ENCODE results near the gene CMTM1.
"Not testable (repeated sequence)": the region's sequence is repeated elsewhere in the genome, so short reads cannot be mapped to it uniquely, and the experiment has no call there.

Gene CMTM1

GRCh38 chr16:66553223-66553622, 13.0 kb upstream of the CMTM1 start:
- no peak overlapping the region for H3K4me3 ChIP-seq (ENCODE audit: low read length)
- H3K36me3 ChIP-seq (ENCODE audit: control insufficient read depth, insufficient read depth, low read length) = no peaks in the 10 kb centered on the region
- H3K4me1 ChIP-seq (ENCODE audit: control insufficient read depth, insufficient read depth, low read length) = peaks cover 25% of the 10 kb centered on the region
- H3K9ac ChIP-seq (ENCODE audit: low read length) = peak overlapping the region; percentile 78
- H3K9me3 ChIP-seq (ENCODE audit: control insufficient read depth, low read length) = no peaks in the 10 kb centered on the region
- no peaks in the 10 kb centered on the region for H3K27me3 ChIP-seq (ENCODE audit: control insufficient read depth, insufficient read depth, low read length)

- H3K4me1 ChIP-seq (ENCODE audit: control insufficient read depth, insufficient read depth, low read length) = peaks cover 24% of the 10 kb centered on the region
- H3K9ac ChIP-seq (ENCODE audit: low read length) = no peak overlapping the region
- H3K27me3 ChIP-seq (ENCODE audit: control insufficient read depth, insufficient read depth, low read length) = no peaks in the 10 kb centered on the region
- no peak overlapping the region for H3K4me3 ChIP-seq (ENCODE audit: low read length)
- no peaks in the 10 kb centered on the region for H3K36me3 ChIP-seq (ENCODE audit: control insufficient read depth, insufficient read depth, low read length)
- H3K9me3 ChIP-seq (ENCODE audit: control insufficient read depth, low read length) = no peaks in the 10 kb centered on the region
These were observed 12.2 kb upstream of the CMTM1 start for GRCh38 chr16:66554021-66554420.

- no peaks in the 10 kb centered on the region for H3K9me3 ChIP-seq (ENCODE audit: control insufficient read depth, low read length)
- H3K4me3 ChIP-seq (ENCODE audit: low read length) = no peak overlapping the region
- H3K9ac ChIP-seq (ENCODE audit: low read length) = no peak overlapping the region
- H3K27me3 ChIP-seq (ENCODE audit: control insufficient read depth, insufficient read depth, low read length) = no peaks in the 10 kb centered on the region
- H3K4me1 ChIP-seq (ENCODE audit: control insufficient read depth, insufficient read depth, low read length) = peaks cover 19% of the 10 kb centered on the region
- H3K36me3 ChIP-seq (ENCODE audit: control insufficient read depth, insufficient read depth, low read length) = no peaks in the 10 kb centered on the region
These were observed 11.7 kb upstream of the CMTM1 start for GRCh38 chr16:66554495-66554894.

GRCh38 chr16:66560107-66560506, 6.1 kb upstream of the CMTM1 start:
- no peaks in the 10 kb centered on the region for H3K9me3 ChIP-seq (ENCODE audit: control insufficient read depth, low read length)

GRCh38 chr16:66561381-66562080, 4.7 kb upstream of the CMTM1 start:
- H3K4me1 ChIP-seq (ENCODE audit: control insufficient read depth, insufficient read depth, low read length) = no peaks in the 10 kb centered on the region
- no peaks in the 10 kb centered on the region for H3K36me3 ChIP-seq (ENCODE audit: control insufficient read depth, insufficient read depth, low read length)
- no peaks in the 10 kb centered on the region for H3K27me3 ChIP-seq (ENCODE audit: control insufficient read depth, insufficient read depth, low read length)
- H3K4me3 ChIP-seq (ENCODE audit: low read length) = no peak overlapping the region
- no peaks in the 10 kb centered on the region for H3K9me3 ChIP-seq (ENCODE audit: control insufficient read depth, low read length)
- no peak overlapping the region for H3K9ac ChIP-seq (ENCODE audit: low read length)

More at GRCh38 chr16:66560107-66560506, 6.1 kb upstream of the CMTM1 start:
- Histone ChIP-seq H3K36me3 (ENCODE audit: control insufficient read depth, insufficient read depth, low read length) (no peaks in the 10 kb centered on the region), H3K4me1 (ENCODE audit: control insufficient read depth, insufficient read depth, low read length) (no peaks in the 10 kb centered on the region), H3K9ac (ENCODE audit: low read length) (no peak overlapping the region), H3K27me3 (ENCODE audit: control insufficient read depth, insufficient read depth, low read length) (no peaks in the 10 kb centered on the region), H3K4me3 (ENCODE audit: low read length) (no peak overlapping the region)

GRCh38 chr16:66562409-66562808, 3.8 kb upstream of the CMTM1 start:
- no peaks in the 10 kb centered on the region for H3K27me3 ChIP-seq (ENCODE audit: control insufficient read depth, insufficient read depth, low read length)
- no peaks in the 10 kb centered on the region for H3K4me1 ChIP-seq (ENCODE audit: control insufficient read depth, insufficient read depth, low read length)
- no peak overlapping the region for H3K4me3 ChIP-seq (ENCODE audit: low read length)
- H3K9ac ChIP-seq (ENCODE audit: low read length) = no peak overlapping the region
- H3K9me3 ChIP-seq (ENCODE audit: control insufficient read depth, low read length) = no peaks in the 10 kb centered on the region
- H3K36me3 ChIP-seq (ENCODE audit: control insufficient read depth, insufficient read depth, low read length) = no peaks in the 10 kb centered on the region

- Histone ChIP-seq H3K4me3 (ENCODE audit: low read length) (no peak overlapping the region), H3K9ac (ENCODE audit: low read length) (no peak overlapping the region), H3K27me3 (ENCODE audit: control insufficient read depth, insufficient read depth, low read length) (no peaks in the 10 kb centered on the region), H3K4me1 (ENCODE audit: control insufficient read depth, insufficient read depth, low read length) (no peaks in the 10 kb centered on the region), H3K36me3 (ENCODE audit: control insufficient read depth, insufficient read depth, low read length) (no peaks in the 10 kb centered on the region), H3K9me3 (ENCODE audit: control insufficient read depth, low read length) (no peaks in the 10 kb centered on the region)
These were observed 3.3 kb upstream of the CMTM1 start for GRCh38 chr16:66562986-66563385.

- no peaks in the 10 kb centered on the region for H3K36me3 ChIP-seq (ENCODE audit: control insufficient read depth, insufficient read depth, low read length)
- H3K9ac ChIP-seq (ENCODE audit: low read length) = no peak overlapping the region
- no peaks in the 10 kb centered on the region for H3K4me1 ChIP-seq (ENCODE audit: control insufficient read depth, insufficient read depth, low read length)
- no peak overlapping the region for H3K4me3 ChIP-seq (ENCODE audit: low read length)
- H3K27me3 ChIP-seq (ENCODE audit: control insufficient read depth, insufficient read depth, low read length) = no peaks in the 10 kb centered on the region
- H3K9me3 ChIP-seq (ENCODE audit: control insufficient read depth, low read length) = no peaks in the 10 kb centered on the region
These were observed 2.5 kb upstream of the CMTM1 start for GRCh38 chr16:66563574-66564334.

GRCh38 chr16:66567270-66567669, 1.0 kb downstream of the CMTM1 start:
- not testable (repeated sequence) for H3K9ac ChIP-seq (ENCODE audit: low read length); H3K9me3 ChIP-seq (ENCODE audit: control insufficient read depth, low read length); H3K4me3 ChIP-seq (ENCODE audit: low read length); H3K36me3 ChIP-seq (ENCODE audit: control insufficient read depth, insufficient read depth, low read length); H3K27me3 ChIP-seq (ENCODE audit: control insufficient read depth, insufficient read depth, low read length); H3K4me1 ChIP-seq (ENCODE audit: control insufficient read depth, insufficient read depth, low read length)

GRCh38 chr16:66568355-66568754, 2.1 kb downstream of the CMTM1 start:
- H3K36me3 ChIP-seq (ENCODE audit: control insufficient read depth, insufficient read depth, low read length) = no peaks in the 10 kb centered on the region

GRCh38 chr16:66569131-66569530, 2.9 kb downstream of the CMTM1 start:
- Histone ChIP-seq H3K4me3 (ENCODE audit: low read length) (no peak overlapping the region), H3K36me3 (ENCODE audit: control insufficient read depth, insufficient read depth, low read length) (no peaks in the 10 kb centered on the region), H3K27me3 (ENCODE audit: control insufficient read depth, insufficient read depth, low read length) (no peaks in the 10 kb centered on the region), H3K4me1 (ENCODE audit: control insufficient read depth, insufficient read depth, low read length) (no peaks in the 10 kb centered on the region), H3K9ac (ENCODE audit: low read length) (no peak overlapping the region), H3K9me3 (ENCODE audit: control insufficient read depth, low read length) (no peaks in the 10 kb centered on the region)

More at GRCh38 chr16:66568355-66568754, 2.1 kb downstream of the CMTM1 start:
- Histone ChIP-seq H3K4me3 (ENCODE audit: low read length) (no peak overlapping the region), H3K9me3 (ENCODE audit: control insufficient read depth, low read length) (no peaks in the 10 kb centered on the region), H3K4me1 (ENCODE audit: control insufficient read depth, insufficient read depth, low read length) (no peaks in the 10 kb centered on the region), H3K27me3 (ENCODE audit: control insufficient read depth, insufficient read depth, low read length) (no peaks in the 10 kb centered on the region), H3K9ac (ENCODE audit: low read length) (no peak overlapping the region)

GRCh38 chr16:66569827-66570405, 3.7 kb downstream of the CMTM1 start:
- H3K4me3 ChIP-seq (ENCODE audit: low read length) = no peak overlapping the region

More at GRCh38 chr16:66569827-66570405, 3.7 kb downstream of the CMTM1 start:
- no peaks in the 10 kb centered on the region for H3K36me3 ChIP-seq (ENCODE audit: control insufficient read depth, insufficient read depth, low read length)
- H3K4me1 ChIP-seq (ENCODE audit: control insufficient read depth, insufficient read depth, low read length) = no peaks in the 10 kb centered on the region
- no peaks in the 10 kb centered on the region for H3K9me3 ChIP-seq (ENCODE audit: control insufficient read depth, low read length)
- no peaks in the 10 kb centered on the region for H3K27me3 ChIP-seq (ENCODE audit: control insufficient read depth, insufficient read depth, low read length)
- H3K9ac ChIP-seq (ENCODE audit: low read length) = no peak overlapping the region

Data from mucosa of stomach (tissue), 1 donor.